ENCODE measurements around the gene ATP1B3.

Gene ATP1B3

DNA sequence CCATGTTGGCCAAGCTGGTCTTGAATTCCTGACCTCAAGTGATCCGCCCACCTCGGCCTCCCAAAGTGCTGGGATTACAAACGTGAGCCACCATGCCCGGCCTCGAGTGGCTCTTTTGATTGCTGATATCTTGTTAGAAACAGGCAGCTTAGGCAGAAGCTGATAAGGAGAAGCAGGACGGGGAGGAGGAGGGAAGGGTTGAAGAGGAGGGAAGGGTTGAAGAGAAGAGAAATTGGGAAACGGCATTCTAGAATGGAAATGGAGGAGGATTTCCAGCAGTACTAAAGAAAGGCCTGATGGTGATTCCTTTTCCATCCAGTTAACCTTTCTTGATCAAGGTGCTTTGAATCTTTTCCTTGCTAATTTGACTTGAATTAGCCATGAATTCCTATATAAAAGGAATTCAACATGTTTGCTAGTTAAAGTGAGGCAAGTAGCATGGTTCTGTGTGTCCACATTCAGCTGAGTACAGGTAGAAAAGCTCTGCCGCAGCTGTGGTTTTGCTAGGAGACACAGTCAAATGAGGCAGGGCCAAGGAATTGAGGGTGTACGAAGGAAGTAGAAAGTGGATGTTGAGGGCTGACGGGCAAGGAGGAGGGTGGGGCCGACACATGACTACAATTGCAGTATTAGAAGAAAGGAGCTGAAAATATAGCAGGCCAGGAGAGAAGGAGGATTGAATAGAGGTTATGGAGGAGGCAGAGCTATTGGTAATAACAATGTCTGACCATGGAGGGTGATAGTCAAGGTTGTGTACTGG is 27.2 kb upstream of the ATP1B3 start:
- DNase-seq (ENCODE audit: low read depth), result no peak
- H3K4me3 ChIP-seq (ENCODE audit: low read depth, low read length), result no peak overlapping the region
- TF ChIP-seq, protein P1, sequence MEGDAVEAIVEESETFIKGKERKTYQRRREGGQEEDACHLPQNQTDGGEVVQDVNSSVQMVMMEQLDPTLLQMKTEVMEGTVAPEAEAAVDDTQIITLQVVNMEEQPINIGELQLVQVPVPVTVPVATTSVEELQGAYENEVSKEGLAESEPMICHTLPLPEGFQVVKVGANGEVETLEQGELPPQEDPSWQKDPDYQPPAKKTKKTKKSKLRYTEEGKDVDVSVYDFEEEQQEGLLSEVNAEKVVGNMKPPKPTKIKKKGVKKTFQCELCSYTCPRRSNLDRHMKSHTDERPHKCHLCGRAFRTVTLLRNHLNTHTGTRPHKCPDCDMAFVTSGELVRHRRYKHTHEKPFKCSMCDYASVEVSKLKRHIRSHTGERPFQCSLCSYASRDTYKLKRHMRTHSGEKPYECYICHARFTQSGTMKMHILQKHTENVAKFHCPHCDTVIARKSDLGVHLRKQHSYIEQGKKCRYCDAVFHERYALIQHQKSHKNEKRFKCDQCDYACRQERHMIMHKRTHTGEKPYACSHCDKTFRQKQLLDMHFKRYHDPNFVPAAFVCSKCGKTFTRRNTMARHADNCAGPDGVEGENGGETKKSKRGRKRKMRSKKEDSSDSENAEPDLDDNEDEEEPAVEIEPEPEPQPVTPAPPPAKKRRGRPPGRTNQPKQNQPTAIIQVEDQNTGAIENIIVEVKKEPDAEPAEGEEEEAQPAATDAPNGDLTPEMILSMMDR (IDR thresholded peaks at IDR 0.05; ENCODE audit: insufficient read depth, low read depth, low read length, missing control alignments), result no peak

DNA sequence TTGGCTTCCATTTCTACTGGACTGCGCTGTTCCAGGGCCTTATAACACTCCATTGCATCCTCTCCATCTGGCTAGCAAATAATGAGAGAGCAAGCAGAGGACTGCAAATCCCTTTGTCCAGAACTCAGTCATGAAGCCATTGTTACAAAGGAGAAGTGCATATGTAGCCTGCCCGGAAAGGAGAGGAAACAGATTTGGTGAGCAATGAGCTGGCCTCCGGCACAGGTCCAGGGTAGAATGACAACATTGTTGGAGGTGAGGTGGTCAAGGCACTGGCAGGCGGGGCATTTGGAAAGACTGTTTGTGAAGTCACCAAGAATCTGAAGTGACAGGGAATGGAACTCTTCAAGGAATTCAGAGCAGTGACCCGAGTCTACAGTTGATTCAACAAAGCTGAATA is 25.0 kb upstream of the ATP1B3 start:
- TF ChIP-seq, protein P1 (IDR thresholded peaks at IDR 0.05; ENCODE audit: insufficient read depth, low read depth, low read length, missing control alignments), result no peak
- no peak overlapping the region for H3K4me3 ChIP-seq (ENCODE audit: low read depth, low read length)
- no peak for DNase-seq (ENCODE audit: low read depth)

DNA sequence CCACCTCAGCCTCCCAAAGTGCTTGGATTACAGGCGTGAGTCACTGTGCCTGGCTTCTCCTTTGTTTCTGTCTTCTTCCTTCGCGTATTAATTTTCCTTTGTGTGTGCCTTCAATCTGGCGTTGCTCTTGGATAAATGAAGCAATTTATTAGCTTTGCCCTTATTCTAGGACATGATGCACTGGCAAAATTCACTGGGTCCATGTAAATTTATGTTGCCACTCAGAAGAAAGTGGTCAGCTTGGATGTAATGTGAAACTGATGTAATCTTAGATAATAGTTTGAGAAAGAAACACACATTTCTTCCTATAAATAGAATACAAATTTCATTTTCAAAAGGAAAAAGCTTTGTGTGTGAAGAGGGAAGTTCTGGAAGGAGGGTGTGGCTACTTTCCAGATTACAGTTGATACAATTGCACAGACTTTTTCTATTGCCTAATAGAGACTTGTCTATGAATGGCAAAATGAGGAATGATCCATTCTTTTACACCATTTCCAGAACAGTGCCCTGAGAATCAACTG is 23.3 kb upstream of the ATP1B3 start:
- no peak overlapping the region for H3K4me3 ChIP-seq (ENCODE audit: low read depth, low read length)
- no peak for DNase-seq (ENCODE audit: low read depth)
- TF ChIP-seq, protein P1 (IDR thresholded peaks at IDR 0.05; ENCODE audit: insufficient read depth, low read depth, low read length, missing control alignments), result no peak

DNA sequence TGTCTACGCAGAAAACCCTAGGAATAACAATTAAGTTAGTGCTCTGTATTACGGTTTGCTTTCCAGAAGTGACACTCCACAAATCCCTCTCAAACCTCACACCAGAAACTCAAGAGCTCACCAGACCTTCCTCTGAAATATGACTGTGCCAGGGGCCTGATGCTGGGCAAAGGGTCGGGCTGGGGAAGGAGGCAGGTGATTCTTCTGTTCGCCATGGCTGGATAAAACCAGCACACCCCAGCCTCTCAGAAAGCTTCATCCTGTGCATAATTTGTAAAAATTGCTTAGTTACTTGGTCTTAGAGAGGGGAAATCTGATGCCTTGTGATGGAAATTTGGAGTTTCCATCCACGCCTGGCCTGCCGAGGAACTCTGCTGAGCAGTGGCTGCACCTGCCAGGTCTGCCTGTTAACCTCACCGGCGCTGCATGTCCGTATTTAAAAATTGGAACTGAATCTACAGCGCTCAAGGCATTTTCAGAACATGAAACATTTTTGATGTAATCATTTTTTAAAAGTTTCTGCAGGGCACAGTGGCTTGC is 22.7 kb upstream of the ATP1B3 start:
- DNase-seq (ENCODE audit: low read depth), result no peak
- TF ChIP-seq, protein P1 (IDR thresholded peaks at IDR 0.05; ENCODE audit: insufficient read depth, low read depth, low read length, missing control alignments), result no peak
- no peak overlapping the region for H3K4me3 ChIP-seq (ENCODE audit: low read depth, low read length)

DNA sequence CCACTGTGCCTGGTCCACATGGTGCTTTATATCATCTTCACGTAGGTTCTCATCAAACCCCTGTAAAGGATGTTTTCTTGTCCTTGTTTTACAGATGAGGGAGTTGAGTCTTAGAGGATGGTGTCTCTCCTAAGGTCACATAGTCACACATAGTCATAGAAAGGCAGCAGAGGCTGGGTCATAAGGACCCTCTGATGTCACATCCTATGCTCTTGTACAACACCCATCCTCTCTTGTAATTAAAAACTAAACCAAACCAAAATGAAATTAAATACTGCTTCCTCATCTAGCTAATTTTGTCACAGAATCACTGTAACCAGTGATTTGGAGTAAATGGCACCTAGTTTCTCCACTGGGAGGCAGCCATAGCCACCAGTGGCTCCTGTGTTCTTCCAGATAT is 21.8 kb upstream of the ATP1B3 start:
- no peak for DNase-seq (ENCODE audit: low read depth)
- TF ChIP-seq, protein P1 (IDR thresholded peaks at IDR 0.05; ENCODE audit: insufficient read depth, low read depth, low read length, missing control alignments), result no peak

DNA sequence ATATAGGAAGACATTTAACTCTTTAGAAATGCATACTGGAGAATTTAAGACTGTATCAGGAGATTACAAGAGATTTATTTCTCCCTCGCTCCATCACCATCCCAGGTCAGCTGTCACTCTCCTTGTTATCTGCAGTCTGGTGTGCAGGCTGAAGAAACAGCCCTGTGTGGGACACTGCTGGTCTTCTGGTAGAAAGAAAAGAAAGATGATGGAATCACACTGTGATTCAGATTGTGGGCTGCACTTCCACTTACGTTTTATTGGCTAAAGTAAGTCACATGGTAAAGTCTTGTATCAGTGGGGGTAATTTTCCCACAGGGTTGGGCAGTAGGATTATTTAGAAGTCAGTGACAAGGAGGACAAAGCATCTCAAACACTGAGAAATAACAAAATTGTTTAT is 18.1 kb upstream of the ATP1B3 start:
- no peak for DNase-seq (ENCODE audit: low read depth)
- TF ChIP-seq, protein P1 (IDR thresholded peaks at IDR 0.05; ENCODE audit: insufficient read depth, low read depth, low read length, missing control alignments), result no peak
- no peak overlapping the region for H3K4me3 ChIP-seq (ENCODE audit: low read depth, low read length)

More for the DNA sequence above, 21.8 kb upstream of the ATP1B3 start:
- H3K4me3 ChIP-seq (ENCODE audit: low read depth, low read length), result no peak overlapping the region
